GM12878 (cell line): ENCODE results near the gene SLC34A1. TPM values are rescaled to one million over a fixed set of nuclear protein-coding genes. Genes with fewer than 3 reads are reported as not detected.

Source experiments
- DPF2 ChIP-seq: fragments of 450-650 bp; IDR thresholded peaks from 2 replicates; pipeline ENCODE4 v1.6.1; 2017; ENCODE audit warnings: mild to moderate bottlenecking
- ESRRA ChIP-seq: IDR thresholded peaks from 2 replicates; pipeline ENCODE4 v1.6.1; 2012; ENCODE audit warnings: mild to moderate bottlenecking, low read length, improper control_type of control experiment
- FOS ChIP-seq: IDR thresholded peaks from 3 replicates; pipeline ENCODE4 v1.6.1; 2011; ENCODE audit warnings: borderline replicate concordance; ENCODE audit not compliant: insufficient read length; ENCODE audit errors: extremely low read depth
- FOXK2 ChIP-seq: fragments of 450-650 bp; IDR thresholded peaks from 2 replicates; pipeline ENCODE4 v1.6.1; 2017; ENCODE audit warnings: mild to moderate bottlenecking, moderate library complexity
- KLF5 ChIP-seq: fragments of 450-650 bp; IDR thresholded peaks from 2 replicates; pipeline ENCODE4 v1.6.1; 2014; ENCODE audit warnings: mild to moderate bottlenecking; ENCODE audit not compliant: partially characterized antibody
- NRF1 ChIP-seq: conservative IDR thresholded peaks from 2 replicates; pipeline ENCODE4 v1.6.1; 2011; ENCODE audit warnings: mild to moderate bottlenecking, low read depth, low read length, improper control_type of control experiment
- RAD51 ChIP-seq: fragments of 450-650 bp; IDR thresholded peaks from 2 replicates; pipeline ENCODE4 v1.6.1; 2016; ENCODE audit warnings: moderate library complexity, mild to moderate bottlenecking, inconsistent platforms
- SIX5 ChIP-seq: IDR thresholded peaks from 2 replicates; pipeline ENCODE4 v1.6.1; 2011; ENCODE audit warnings: mild to moderate bottlenecking, low read depth, low read length, moderate library complexity; ENCODE audit not compliant: severe bottlenecking
- SREBF2 ChIP-seq: IDR thresholded peaks from 2 replicates; pipeline ENCODE4 v1.6.1; 2012; ENCODE audit warnings: mild to moderate bottlenecking, low read length
- TCF12 ChIP-seq: IDR thresholded peaks from 2 replicates; pipeline ENCODE4 v1.6.1; 2011; ENCODE audit warnings: low read depth, mild to moderate bottlenecking, low read length
- ZNF24 ChIP-seq: fragments of 450-650 bp; IDR thresholded peaks from 2 replicates; pipeline ENCODE4 v1.6.1; 2017; ENCODE audit warnings: antibody characterized with exemption, mild to moderate bottlenecking
- polyA plus RNA-seq, 11 experiments: library from polyadenylated mRNA; depleted of rRNA in 4 of 11; unstranded in 6 of 11; stranded (reverse) in 5 of 11; fragments of >200 nt; fragmentation: Nextera tagmentation in 4 of 11; fragmentation: Illumina TruSeq in 1 of 11; extraction: Ambion mirVana in 4 of 11; extraction: Trizol in 1 of 11; gene quantifications; 1 replicate in 1 of 11; 2 replicates in 10 of 11; pipeline versions ENCODE4 v1.2.1 to v1.2.3, GENCODE V29; 2011 to 2016; ENCODE audit warnings: inconsistent platforms in 2 of 11, missing spikeins in 2 of 11, low read depth in 1 of 11
- total RNA-seq, 4 experiments: library from RNA; depleted of rRNA in 3 of 4; stranded (reverse); fragments of >200 nt in 3 of 4; fragmentation: Illumina TruSeq in 1 of 4; extraction: Trizol in 1 of 4; gene quantifications; 2 replicates each; pipeline versions ENCODE4 v1.2.1 to v1.2.3, GENCODE V29; 2013 to 2021
- TF ChIP-seq, protein P1 (sequence below): fragments of 450-650 bp; IDR thresholded peaks from 2 replicates; pipeline ENCODE4 v1.6.1; 2017; ENCODE audit warnings: mild to moderate bottlenecking, moderate library complexity
- TF ChIP-seq, protein P2 (sequence below): IDR thresholded peaks from 2 replicates; pipeline ENCODE4 v1.6.1; 2012; ENCODE audit warnings: low read depth, low read length, improper control_type of control experiment
- TF ChIP-seq, protein P3 (sequence below): fragments of 150-350 bp; IDR thresholded peaks from 2 replicates; pipeline ENCODE4 v1.6.1; 2014; ENCODE audit warnings: mild to moderate bottlenecking, low read depth, low read length
- TF ChIP-seq, protein P4 (sequence below): fragments of 150-350 bp; IDR thresholded peaks from 2 replicates; pipeline ENCODE4 v1.6.1; 2016; ENCODE audit warnings: low read depth, low read length
- TF ChIP-seq, protein P5 (sequence below): IDR thresholded peaks from 2 replicates; pipeline ENCODE4 v1.6.1; 2011; ENCODE audit warnings: borderline replicate concordance, low read depth, mild to moderate bottlenecking, moderate library complexity, low read length; ENCODE audit not compliant: insufficient read depth, poor library complexity, severe bottlenecking

The SLC34A1 gene
- total and polyA plus RNA-seq, 10 of the 15 experiments (the other 5 are each of a cell fraction or from before 2014, with no cell fraction given), result 0.03 to 0.14 (median 0.09) TPM; not detected in 2

DNA sequence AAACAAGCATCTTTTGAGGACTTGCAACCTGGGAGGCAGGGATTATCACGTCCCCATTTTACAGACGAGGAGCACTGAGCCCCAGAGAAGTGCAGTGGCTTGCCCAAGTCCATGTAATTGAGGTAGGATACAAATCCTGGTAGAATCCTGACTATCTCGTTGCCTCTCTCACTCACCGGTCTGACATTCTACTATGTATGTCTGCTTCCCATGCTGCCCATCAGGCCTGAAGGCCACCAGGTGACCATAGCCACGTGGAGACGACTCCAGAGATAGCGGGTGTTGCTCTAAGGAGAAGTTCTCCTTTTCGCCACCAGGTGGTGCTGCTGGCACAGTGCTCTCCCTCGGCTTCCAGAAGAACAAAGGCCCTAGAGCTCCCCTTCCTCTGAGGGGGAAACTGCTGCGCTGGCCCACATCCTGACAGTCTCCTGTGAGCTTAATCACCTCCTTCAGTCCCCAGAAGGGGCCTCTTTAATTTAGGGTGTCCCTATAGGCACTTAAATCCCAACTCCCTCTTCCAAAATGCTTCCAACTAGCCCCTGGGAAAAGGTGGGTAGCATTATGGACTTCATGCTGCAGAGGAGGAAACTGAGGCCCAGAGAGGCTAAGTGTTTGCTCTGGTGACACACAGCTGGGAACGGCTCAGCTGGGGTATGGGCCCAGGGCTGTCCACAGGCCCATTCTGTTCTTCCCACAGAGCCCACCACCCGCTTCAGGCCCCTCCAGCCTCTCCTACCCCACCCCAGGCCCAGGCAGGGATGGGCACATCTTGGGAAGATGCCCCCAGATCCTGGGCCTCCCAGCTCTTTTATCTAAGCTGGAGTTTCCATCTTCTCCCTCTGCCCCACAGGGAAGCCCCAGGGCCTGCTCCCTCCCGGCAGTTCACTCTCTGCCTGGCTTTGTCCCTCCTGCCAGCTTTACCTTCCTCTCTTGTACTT lies 6.4 kb downstream of the SLC34A1 start (continued):
- TF ChIP-seq, protein P1, sequence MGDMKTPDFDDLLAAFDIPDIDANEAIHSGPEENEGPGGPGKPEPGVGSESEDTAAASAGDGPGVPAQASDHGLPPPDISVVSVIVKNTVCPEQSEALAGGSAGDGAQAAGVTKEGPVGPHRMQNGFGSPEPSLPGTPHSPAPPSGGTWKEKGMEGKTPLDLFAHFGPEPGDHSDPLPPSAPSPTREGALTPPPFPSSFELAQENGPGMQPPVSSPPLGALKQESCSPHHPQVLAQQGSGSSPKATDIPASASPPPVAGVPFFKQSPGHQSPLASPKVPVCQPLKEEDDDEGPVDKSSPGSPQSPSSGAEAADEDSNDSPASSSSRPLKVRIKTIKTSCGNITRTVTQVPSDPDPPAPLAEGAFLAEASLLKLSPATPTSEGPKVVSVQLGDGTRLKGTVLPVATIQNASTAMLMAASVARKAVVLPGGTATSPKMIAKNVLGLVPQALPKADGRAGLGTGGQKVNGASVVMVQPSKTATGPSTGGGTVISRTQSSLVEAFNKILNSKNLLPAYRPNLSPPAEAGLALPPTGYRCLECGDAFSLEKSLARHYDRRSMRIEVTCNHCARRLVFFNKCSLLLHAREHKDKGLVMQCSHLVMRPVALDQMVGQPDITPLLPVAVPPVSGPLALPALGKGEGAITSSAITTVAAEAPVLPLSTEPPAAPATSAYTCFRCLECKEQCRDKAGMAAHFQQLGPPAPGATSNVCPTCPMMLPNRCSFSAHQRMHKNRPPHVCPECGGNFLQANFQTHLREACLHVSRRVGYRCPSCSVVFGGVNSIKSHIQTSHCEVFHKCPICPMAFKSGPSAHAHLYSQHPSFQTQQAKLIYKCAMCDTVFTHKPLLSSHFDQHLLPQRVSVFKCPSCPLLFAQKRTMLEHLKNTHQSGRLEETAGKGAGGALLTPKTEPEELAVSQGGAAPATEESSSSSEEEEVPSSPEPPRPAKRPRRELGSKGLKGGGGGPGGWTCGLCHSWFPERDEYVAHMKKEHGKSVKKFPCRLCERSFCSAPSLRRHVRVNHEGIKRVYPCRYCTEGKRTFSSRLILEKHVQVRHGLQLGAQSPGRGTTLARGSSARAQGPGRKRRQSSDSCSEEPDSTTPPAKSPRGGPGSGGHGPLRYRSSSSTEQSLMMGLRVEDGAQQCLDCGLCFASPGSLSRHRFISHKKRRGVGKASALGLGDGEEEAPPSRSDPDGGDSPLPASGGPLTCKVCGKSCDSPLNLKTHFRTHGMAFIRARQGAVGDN, result peak; percentile 78
- no peak for TF ChIP-seq FOS
- TF ChIP-seq, protein P2, sequence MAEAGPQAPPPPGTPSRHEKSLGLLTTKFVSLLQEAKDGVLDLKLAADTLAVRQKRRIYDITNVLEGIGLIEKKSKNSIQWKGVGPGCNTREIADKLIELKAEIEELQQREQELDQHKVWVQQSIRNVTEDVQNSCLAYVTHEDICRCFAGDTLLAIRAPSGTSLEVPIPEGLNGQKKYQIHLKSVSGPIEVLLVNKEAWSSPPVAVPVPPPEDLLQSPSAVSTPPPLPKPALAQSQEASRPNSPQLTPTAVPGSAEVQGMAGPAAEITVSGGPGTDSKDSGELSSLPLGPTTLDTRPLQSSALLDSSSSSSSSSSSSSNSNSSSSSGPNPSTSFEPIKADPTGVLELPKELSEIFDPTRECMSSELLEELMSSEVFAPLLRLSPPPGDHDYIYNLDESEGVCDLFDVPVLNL, result no peak
- TF ChIP-seq ZNF24, result no peak
- TF ChIP-seq FOXK2, result no peak
- TF ChIP-seq SIX5, result no peak
- peak; percentile 95 for TF ChIP-seq RAD51
- no peak for TF ChIP-seq SREBF2
- TF ChIP-seq NRF1, result no peak
- no peak for TF ChIP-seq ESRRA
- TF ChIP-seq KLF5, result no peak
- no peak for TF ChIP-seq DPF2
- TF ChIP-seq, protein P3, sequence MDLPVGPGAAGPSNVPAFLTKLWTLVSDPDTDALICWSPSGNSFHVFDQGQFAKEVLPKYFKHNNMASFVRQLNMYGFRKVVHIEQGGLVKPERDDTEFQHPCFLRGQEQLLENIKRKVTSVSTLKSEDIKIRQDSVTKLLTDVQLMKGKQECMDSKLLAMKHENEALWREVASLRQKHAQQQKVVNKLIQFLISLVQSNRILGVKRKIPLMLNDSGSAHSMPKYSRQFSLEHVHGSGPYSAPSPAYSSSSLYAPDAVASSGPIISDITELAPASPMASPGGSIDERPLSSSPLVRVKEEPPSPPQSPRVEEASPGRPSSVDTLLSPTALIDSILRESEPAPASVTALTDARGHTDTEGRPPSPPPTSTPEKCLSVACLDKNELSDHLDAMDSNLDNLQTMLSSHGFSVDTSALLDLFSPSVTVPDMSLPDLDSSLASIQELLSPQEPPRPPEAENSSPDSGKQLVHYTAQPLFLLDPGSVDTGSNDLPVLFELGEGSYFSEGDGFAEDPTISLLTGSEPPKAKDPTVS, result no peak
- TF ChIP-seq TCF12, result no peak
- TF ChIP-seq, protein P4, sequence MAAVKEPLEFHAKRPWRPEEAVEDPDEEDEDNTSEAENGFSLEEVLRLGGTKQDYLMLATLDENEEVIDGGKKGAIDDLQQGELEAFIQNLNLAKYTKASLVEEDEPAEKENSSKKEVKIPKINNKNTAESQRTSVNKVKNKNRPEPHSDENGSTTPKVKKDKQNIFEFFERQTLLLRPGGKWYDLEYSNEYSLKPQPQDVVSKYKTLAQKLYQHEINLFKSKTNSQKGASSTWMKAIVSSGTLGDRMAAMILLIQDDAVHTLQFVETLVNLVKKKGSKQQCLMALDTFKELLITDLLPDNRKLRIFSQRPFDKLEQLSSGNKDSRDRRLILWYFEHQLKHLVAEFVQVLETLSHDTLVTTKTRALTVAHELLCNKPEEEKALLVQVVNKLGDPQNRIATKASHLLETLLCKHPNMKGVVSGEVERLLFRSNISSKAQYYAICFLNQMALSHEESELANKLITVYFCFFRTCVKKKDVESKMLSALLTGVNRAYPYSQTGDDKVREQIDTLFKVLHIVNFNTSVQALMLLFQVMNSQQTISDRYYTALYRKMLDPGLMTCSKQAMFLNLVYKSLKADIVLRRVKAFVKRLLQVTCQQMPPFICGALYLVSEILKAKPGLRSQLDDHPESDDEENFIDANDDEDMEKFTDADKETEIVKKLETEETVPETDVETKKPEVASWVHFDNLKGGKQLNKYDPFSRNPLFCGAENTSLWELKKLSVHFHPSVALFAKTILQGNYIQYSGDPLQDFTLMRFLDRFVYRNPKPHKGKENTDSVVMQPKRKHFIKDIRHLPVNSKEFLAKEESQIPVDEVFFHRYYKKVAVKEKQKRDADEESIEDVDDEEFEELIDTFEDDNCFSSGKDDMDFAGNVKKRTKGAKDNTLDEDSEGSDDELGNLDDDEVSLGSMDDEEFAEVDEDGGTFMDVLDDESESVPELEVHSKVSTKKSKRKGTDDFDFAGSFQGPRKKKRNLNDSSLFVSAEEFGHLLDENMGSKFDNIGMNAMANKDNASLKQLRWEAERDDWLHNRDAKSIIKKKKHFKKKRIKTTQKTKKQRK, result no peak
- TF ChIP-seq, protein P5, sequence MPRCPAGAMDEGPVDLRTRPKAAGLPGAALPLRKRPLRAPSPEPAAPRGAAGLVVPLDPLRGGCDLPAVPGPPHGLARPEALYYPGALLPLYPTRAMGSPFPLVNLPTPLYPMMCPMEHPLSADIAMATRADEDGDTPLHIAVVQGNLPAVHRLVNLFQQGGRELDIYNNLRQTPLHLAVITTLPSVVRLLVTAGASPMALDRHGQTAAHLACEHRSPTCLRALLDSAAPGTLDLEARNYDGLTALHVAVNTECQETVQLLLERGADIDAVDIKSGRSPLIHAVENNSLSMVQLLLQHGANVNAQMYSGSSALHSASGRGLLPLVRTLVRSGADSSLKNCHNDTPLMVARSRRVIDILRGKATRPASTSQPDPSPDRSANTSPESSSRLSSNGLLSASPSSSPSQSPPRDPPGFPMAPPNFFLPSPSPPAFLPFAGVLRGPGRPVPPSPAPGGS, result no peak
